Astrocyte (in vitro differentiated cells and primary cell): ENCODE data around the gene MAP4K2. TPM values are rescaled to one million over a fixed set of nuclear protein-coding genes. Genes with fewer than 3 reads are reported as not detected.

Experiments
- DNase-seq: peaks from one replicate; pipeline ENCODE4 v3.0.0-alpha.2; 2010; ENCODE audit warnings: low read depth
- FAIRE-seq: peaks from 2 replicates; lab custom pipeline; 2011; peaks lifted over from hg19 to GRCh38; lab: Jason Lieb, UNC
- H2AFZ ChIP-seq: 2 replicates; pipeline ENCODE4 v1.6.0; 2012; ENCODE audit warnings: low read depth, low read length, inconsistent platforms
- H3K27ac ChIP-seq: 2 replicates; pipeline ENCODE4 v1.5.1; 2011; ENCODE audit warnings: low read depth, low read length, inconsistent platforms
- H3K27me3 ChIP-seq: 2 replicates; pipeline ENCODE4 v1.6.0; 2011; ENCODE audit warnings: low read length, inconsistent platforms; ENCODE audit not compliant: insufficient read depth
- H3K36me3 ChIP-seq: 2 replicates; pipeline ENCODE4 v1.5.1; 2011; ENCODE audit warnings: low read length, inconsistent platforms; ENCODE audit not compliant: insufficient read depth
- H3K4me1 ChIP-seq: 2 replicates; pipeline ENCODE4 v1.5.1; 2011; ENCODE audit warnings: low read length, inconsistent platforms; ENCODE audit not compliant: insufficient read depth
- H3K4me2 ChIP-seq: 2 replicates; pipeline ENCODE4 v1.6.0; 2012; ENCODE audit warnings: low read length, inconsistent platforms
- H3K4me3 ChIP-seq: 2 replicates; pipeline ENCODE4 v1.5.1; 2011; ENCODE audit warnings: low read depth, mild to moderate bottlenecking, low read length, inconsistent platforms; ENCODE audit not compliant: insufficient read depth
- H3K79me2 ChIP-seq: 2 replicates; pipeline ENCODE4 v1.6.0; 2012; ENCODE audit warnings: mild to moderate bottlenecking, low read length, inconsistent platforms; ENCODE audit not compliant: insufficient read depth
- H3K9ac ChIP-seq: 2 replicates; pipeline ENCODE4 v1.6.0; 2012; ENCODE audit warnings: mild to moderate bottlenecking, low read length, inconsistent platforms
- H3K9me3 ChIP-seq: 2 replicates; pipeline ENCODE4 v1.5.1; 2012; ENCODE audit warnings: low read depth, mild to moderate bottlenecking, low read length, inconsistent platforms; ENCODE audit not compliant: insufficient read depth
- H4K20me1 ChIP-seq: 2 replicates; pipeline ENCODE4 v1.6.0; 2012; ENCODE audit warnings: low read length, inconsistent platforms; ENCODE audit not compliant: insufficient read depth
- H3K27ac Mint-ChIP-seq: one replicate; pipeline ENCODE4 v1.8.0; 2021; ENCODE audit warnings: mild to moderate bottlenecking, mixed read lengths; ENCODE audit not compliant: unreplicated experiment
- H3K27me3 Mint-ChIP-seq: one replicate; pipeline ENCODE4 v1.8.0; 2021; ENCODE audit warnings: low read depth, mixed read lengths; ENCODE audit not compliant: unreplicated experiment
- H3K36me3 Mint-ChIP-seq: one replicate; pipeline ENCODE4 v1.8.0; 2021; ENCODE audit warnings: low read depth, mixed read lengths; ENCODE audit not compliant: unreplicated experiment
- H3K4me1 Mint-ChIP-seq: one replicate; pipeline ENCODE4 v1.8.0; 2021; ENCODE audit warnings: low read depth, mixed read lengths; ENCODE audit not compliant: unreplicated experiment
- H3K4me3 Mint-ChIP-seq: one replicate; pipeline ENCODE4 v1.8.0; 2021; ENCODE audit warnings: mild to moderate bottlenecking, moderate library complexity, mixed read lengths; ENCODE audit not compliant: unreplicated experiment
- H3K9me3 Mint-ChIP-seq: one replicate; pipeline ENCODE4 v1.8.0; 2021; ENCODE audit warnings: mild to moderate bottlenecking, mixed read lengths; ENCODE audit not compliant: unreplicated experiment
- CTCF ChIP-seq: IDR thresholded peaks from 2 replicates; pipeline ENCODE4 v1.5.1; 2011; ENCODE audit warnings: low read depth, mild to moderate bottlenecking, inconsistent platforms, low read length, moderate library complexity; ENCODE audit not compliant: insufficient read depth
- EZH2 ChIP-seq: IDR thresholded peaks from 2 replicates; pipeline ENCODE4 v1.6.1; 2012; ENCODE audit warnings: mild to moderate bottlenecking, low read length, inconsistent platforms; ENCODE audit not compliant: insufficient read depth
- total RNA-seq: library from RNA; stranded (reverse); gene quantifications from 2 replicates; pipeline ENCODE4 v1.2.1, GENCODE V29; 2021

Gene MAP4K2
- total RNA-seq, 1 donor from 2014 or later, result 11.2 TPM

GRCh38 chr11:64826578-64827450, 23.8 kb upstream of the MAP4K2 start:
- Histone ChIP-seq H3K27me3 (no peaks in the 10 kb centered on the region), H3K4me3 (no peak overlapping the region), H3K4me2 (no peak overlapping the region), H3K9ac (no peak overlapping the region), H3K79me2 (no peaks in the 10 kb centered on the region), H2AFZ (no peak overlapping the region), H3K36me3 (no peaks in the 10 kb centered on the region), H3K4me1 (no peaks in the 10 kb centered on the region), H4K20me1 (no peaks in the 10 kb centered on the region), H3K9me3 (no peaks in the 10 kb centered on the region), H3K27ac (no peak overlapping the region)
- no peak for TF ChIP-seq CTCF
- TF ChIP-seq EZH2, result no peak
- H3K4me1 Mint-ChIP-seq, result no peaks in the 10 kb centered on the region
- no peak for FAIRE-seq
- DNase-seq, result no peak
- H3K27ac Mint-ChIP-seq, result no peak overlapping the region
- no peaks in the 10 kb centered on the region for H3K9me3 Mint-ChIP-seq
- no peak overlapping the region for H3K4me3 Mint-ChIP-seq
- H3K36me3 Mint-ChIP-seq, result no peaks in the 10 kb centered on the region
- peaks cover 5% of the 10 kb centered on the region for H3K27me3 Mint-ChIP-seq

DNA sequence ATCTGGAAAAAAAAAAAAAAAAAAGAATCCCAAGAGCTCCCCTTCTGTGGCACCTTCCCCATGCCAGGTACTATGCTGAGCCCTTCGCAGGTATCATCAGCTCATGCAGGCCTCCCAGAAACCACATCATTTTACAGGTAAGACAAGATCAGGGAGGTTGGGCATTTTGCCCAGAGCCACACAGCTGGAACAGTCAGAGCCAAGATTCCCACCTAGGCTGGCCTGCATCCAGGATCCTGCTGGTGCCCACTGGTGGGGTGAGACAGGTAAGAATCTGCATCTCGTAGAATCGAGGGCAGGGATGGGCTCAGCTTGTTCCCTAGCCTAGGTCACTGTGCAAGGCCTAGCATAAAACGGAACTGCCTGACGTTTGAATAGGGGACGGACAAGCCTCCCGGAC, 23.0 kb upstream of the MAP4K2 start:
- Histone ChIP-seq H3K4me2 (no peak overlapping the region), H3K4me3 (no peak overlapping the region), H2AFZ (no peak overlapping the region), H3K36me3 (no peaks in the 10 kb centered on the region), H3K27me3 (no peaks in the 10 kb centered on the region), H3K4me1 (no peaks in the 10 kb centered on the region), H3K9me3 (no peaks in the 10 kb centered on the region), H4K20me1 (no peaks in the 10 kb centered on the region), H3K79me2 (no peaks in the 10 kb centered on the region), H3K27ac (no peak overlapping the region), H3K9ac (no peak overlapping the region)
- Mint-ChIP-seq H3K27me3 (peaks cover 5% of the 10 kb centered on the region), H3K9me3 (no peaks in the 10 kb centered on the region), H3K27ac (no peak overlapping the region), H3K4me1 (no peaks in the 10 kb centered on the region), H3K4me3 (no peak overlapping the region), H3K36me3 (no peaks in the 10 kb centered on the region)
- TF ChIP-seq EZH2 (no peak), CTCF (no peak)
- no peak for FAIRE-seq
- DNase-seq, result no peak

DNA sequence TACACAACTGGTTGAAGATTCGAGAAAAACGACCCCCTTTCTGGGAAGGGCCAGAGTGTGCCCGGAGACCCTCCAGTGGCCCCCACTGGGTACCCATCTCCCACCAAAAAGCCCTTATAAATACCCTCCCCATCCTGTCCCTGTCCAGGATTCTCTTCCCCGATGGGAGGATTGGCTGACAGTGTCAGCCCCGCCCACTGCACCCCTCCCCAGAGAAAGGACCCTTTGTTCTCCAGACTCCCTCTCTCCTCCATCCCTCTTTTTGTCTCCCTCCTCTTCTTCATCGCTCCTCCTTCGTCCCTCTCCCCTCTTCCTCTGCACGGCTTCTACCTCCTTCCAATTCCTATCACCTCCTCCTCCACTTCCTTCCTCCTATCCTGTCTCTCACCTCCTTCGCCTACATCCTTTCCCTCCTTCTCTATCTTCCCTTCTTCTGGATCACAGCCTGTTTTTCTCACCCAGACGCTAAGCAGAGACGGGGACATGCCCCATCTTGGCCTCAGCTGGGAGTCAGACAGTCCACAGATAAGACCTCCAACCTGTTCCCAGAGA, 20.6 kb upstream of the MAP4K2 start:
- Histone ChIP-seq H3K4me1 (no peaks in the 10 kb centered on the region), H3K4me2 (no peak overlapping the region), H4K20me1 (no peaks in the 10 kb centered on the region), H3K4me3 (no peak overlapping the region), H3K9me3 (no peaks in the 10 kb centered on the region), H3K27me3 (no peaks in the 10 kb centered on the region), H2AFZ (no peak overlapping the region), H3K9ac (no peak overlapping the region), H3K79me2 (no peaks in the 10 kb centered on the region), H3K36me3 (no peaks in the 10 kb centered on the region), H3K27ac (no peak overlapping the region)
- Mint-ChIP-seq H3K9me3 (no peaks in the 10 kb centered on the region), H3K27ac (no peak overlapping the region), H3K4me3 (no peak overlapping the region), H3K27me3 (no peaks in the 10 kb centered on the region), H3K4me1 (no peaks in the 10 kb centered on the region), H3K36me3 (no peaks in the 10 kb centered on the region)
- DNase-seq (no peak), FAIRE-seq (no peak)
- TF ChIP-seq CTCF (no peak), EZH2 (no peak)
